ENCODE results near the gene SH3RF1. TPM values are rescaled to one million over a fixed set of nuclear protein-coding genes. Genes with fewer than 3 reads are reported as not detected.
A peak's percentile ranks its signal among the peaks of the same experiment; 100 is the strongest.

Gene SH3RF1
- total and polyA plus RNA-seq, 2 experiments from 2014 or later: 7.8 to 12.4 TPM

GRCh38 chr4:169050881-169051760 lies 219.6 kb downstream of the SH3RF1 start:
- Histone ChIP-seq H2AFZ (peak overlapping the region; percentile 84; the same call in 1 of the 2 replicates), H3K4me1 (ENCODE audit: insufficient read depth) (peaks cover 8% of the 10 kb centered on the region; the same call in 1 of the 2 replicates), H3K4me2 (no peak overlapping the region), H3K4me3 (no peak overlapping the region), H3K9me2 (ENCODE audit: insufficient read depth) (no peaks in the 10 kb centered on the region), H4K20me1 (replicated peaks; ENCODE audit: insufficient read depth) (no peaks in the 10 kb centered on the region), H3K36me3 (ENCODE audit: insufficient read depth) (no peaks in the 10 kb centered on the region), H3K27me3 (ENCODE audit: insufficient read depth) (no peaks in the 10 kb centered on the region), H3F3A (replicated peaks; ENCODE audit: low read depth) (no peaks in the 10 kb centered on the region), H3K79me2 (replicated peaks; ENCODE audit: insufficient read depth) (no peaks in the 10 kb centered on the region), H3K27ac (ENCODE audit: low read depth) (no peak overlapping the region)
- peaks cover 12% of the 10 kb centered on the region for H3K4me1 Mint-ChIP-seq
- H3K36me3 Mint-ChIP-seq (ENCODE audit: low read depth): no peaks in the 10 kb centered on the region
- H3K27me3 Mint-ChIP-seq (ENCODE audit: insufficient read depth, low read depth, poor library complexity): peaks cover 2% of the 10 kb centered on the region
- ATAC-seq (no peak), DNase-seq (ENCODE audit: low spot score) (no peak)
- no peak overlapping the region for H3K4me3 Mint-ChIP-seq
- H3K9me3 Mint-ChIP-seq: no peaks in the 10 kb centered on the region
- TF ChIP-seq, protein P1, sequence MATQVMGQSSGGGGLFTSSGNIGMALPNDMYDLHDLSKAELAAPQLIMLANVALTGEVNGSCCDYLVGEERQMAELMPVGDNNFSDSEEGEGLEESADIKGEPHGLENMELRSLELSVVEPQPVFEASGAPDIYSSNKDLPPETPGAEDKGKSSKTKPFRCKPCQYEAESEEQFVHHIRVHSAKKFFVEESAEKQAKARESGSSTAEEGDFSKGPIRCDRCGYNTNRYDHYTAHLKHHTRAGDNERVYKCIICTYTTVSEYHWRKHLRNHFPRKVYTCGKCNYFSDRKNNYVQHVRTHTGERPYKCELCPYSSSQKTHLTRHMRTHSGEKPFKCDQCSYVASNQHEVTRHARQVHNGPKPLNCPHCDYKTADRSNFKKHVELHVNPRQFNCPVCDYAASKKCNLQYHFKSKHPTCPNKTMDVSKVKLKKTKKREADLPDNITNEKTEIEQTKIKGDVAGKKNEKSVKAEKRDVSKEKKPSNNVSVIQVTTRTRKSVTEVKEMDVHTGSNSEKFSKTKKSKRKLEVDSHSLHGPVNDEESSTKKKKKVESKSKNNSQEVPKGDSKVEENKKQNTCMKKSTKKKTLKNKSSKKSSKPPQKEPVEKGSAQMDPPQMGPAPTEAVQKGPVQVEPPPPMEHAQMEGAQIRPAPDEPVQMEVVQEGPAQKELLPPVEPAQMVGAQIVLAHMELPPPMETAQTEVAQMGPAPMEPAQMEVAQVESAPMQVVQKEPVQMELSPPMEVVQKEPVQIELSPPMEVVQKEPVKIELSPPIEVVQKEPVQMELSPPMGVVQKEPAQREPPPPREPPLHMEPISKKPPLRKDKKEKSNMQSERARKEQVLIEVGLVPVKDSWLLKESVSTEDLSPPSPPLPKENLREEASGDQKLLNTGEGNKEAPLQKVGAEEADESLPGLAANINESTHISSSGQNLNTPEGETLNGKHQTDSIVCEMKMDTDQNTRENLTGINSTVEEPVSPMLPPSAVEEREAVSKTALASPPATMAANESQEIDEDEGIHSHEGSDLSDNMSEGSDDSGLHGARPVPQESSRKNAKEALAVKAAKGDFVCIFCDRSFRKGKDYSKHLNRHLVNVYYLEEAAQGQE (IDR thresholded peaks at IDR 0.05; ENCODE audit: unreplicated experiment): no peak
- TF ChIP-seq ZNF462 (CRISPR knock-in tag; IDR thresholded peaks at IDR 0.05): no peak
- no peak for TF ChIP-seq ZNF331 (CRISPR knock-in tag; IDR thresholded peaks at IDR 0.05; ENCODE audit: low read depth)
- TF ChIP-seq JUNB (IDR thresholded peaks at IDR 0.05; ENCODE audit: unreplicated experiment): no peak
- TF ChIP-seq EZH2 (IDR thresholded peaks at IDR 0.05; ENCODE audit: low read depth, unreplicated experiment): no peak
- no peak for TF ChIP-seq ETS1 (IDR thresholded peaks at IDR 0.05)
- no peak for TF ChIP-seq ZNF114 (CRISPR knock-in tag; IDR thresholded peaks at IDR 0.05)
- TF ChIP-seq POLR2AphosphoS5 (IDR thresholded peaks at IDR 0.05; ENCODE audit: low read depth): no peak
- no peak for TF ChIP-seq STAT1 (IDR thresholded peaks at IDR 0.05; ENCODE audit: unreplicated experiment)
- TF ChIP-seq, protein P2, sequence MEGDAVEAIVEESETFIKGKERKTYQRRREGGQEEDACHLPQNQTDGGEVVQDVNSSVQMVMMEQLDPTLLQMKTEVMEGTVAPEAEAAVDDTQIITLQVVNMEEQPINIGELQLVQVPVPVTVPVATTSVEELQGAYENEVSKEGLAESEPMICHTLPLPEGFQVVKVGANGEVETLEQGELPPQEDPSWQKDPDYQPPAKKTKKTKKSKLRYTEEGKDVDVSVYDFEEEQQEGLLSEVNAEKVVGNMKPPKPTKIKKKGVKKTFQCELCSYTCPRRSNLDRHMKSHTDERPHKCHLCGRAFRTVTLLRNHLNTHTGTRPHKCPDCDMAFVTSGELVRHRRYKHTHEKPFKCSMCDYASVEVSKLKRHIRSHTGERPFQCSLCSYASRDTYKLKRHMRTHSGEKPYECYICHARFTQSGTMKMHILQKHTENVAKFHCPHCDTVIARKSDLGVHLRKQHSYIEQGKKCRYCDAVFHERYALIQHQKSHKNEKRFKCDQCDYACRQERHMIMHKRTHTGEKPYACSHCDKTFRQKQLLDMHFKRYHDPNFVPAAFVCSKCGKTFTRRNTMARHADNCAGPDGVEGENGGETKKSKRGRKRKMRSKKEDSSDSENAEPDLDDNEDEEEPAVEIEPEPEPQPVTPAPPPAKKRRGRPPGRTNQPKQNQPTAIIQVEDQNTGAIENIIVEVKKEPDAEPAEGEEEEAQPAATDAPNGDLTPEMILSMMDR (conservative IDR thresholded peaks at IDR 0.05; ENCODE audit: low read depth in 2 of 2): no peak
- no peak for TF ChIP-seq CREB1 (CRISPR knock-in tag; IDR thresholded peaks at IDR 0.05; ENCODE audit: low read depth)
- TF ChIP-seq EZH2phosphoT487 (IDR thresholded peaks at IDR 0.05; ENCODE audit: unreplicated experiment): no peak
- no peak overlapping the region for H3K27ac Mint-ChIP-seq

All from GM23338 (cell line).